HG03442 (cell line): Measurements from ENCODE around the gene GSTCD.
"Not testable (repeated sequence)": the region's sequence is repeated elsewhere in the genome, so short reads cannot be mapped to it uniquely, and the experiment has no call there.

Source experiments
- ATAC-seq: cut with Tn5 transposase; IDR thresholded peaks from one replicate; pipeline ENCODE4 v1.9.1; 2021; ENCODE audit warnings: mild to moderate bottlenecking, moderate library complexity; ENCODE audit not compliant: unreplicated experiment

Gene GSTCD

DNA sequence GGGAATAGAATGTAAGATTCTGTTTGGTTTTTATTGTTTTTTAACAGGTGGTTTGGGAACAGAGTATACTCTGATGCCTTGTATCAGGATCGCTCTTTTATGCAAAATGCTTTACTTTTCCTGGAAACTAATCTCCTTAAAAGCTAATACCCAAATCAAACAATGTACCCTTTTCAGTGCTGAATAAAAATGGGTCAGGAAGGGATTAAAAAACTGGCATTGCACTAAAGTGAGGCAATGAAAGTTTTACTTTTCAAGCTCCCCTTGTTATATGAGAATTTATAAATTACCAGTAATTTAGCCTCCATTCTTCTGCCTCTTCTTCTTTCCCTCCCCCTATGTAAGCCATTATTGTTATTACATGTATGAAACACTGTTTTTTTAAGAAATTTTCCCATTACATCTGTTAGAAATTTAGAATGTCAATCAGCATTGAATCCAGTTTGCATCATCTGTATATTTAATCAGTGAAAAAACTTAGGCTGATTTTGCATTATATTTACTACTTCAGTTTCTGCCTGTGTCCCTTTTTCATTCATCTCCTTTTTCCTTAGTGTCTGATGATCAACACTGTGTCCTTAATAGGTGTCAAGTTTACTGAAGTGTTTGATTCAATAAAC lies 97.0 kb downstream of the GSTCD start:
- no peak for ATAC-seq

DNA sequence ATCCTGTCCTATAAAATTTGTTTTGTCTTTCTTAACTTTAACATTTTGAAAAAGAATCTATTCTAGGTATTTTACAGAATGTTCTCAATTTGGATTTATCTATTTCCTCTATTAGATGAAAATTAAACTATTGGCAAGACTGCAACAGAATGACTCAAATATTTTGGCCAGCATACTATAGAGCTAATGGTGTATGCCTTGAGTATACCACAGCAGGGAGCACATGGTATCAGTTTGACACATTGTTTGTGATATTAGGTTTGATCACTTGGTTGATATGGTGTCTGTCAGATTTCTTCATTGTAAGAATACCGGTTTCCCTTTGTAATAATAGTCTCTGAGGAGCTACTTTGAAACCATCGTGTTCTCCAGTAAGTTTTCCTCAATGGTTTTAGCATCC lies 98.9 kb downstream of the GSTCD start:
- no peak for ATAC-seq

DNA sequence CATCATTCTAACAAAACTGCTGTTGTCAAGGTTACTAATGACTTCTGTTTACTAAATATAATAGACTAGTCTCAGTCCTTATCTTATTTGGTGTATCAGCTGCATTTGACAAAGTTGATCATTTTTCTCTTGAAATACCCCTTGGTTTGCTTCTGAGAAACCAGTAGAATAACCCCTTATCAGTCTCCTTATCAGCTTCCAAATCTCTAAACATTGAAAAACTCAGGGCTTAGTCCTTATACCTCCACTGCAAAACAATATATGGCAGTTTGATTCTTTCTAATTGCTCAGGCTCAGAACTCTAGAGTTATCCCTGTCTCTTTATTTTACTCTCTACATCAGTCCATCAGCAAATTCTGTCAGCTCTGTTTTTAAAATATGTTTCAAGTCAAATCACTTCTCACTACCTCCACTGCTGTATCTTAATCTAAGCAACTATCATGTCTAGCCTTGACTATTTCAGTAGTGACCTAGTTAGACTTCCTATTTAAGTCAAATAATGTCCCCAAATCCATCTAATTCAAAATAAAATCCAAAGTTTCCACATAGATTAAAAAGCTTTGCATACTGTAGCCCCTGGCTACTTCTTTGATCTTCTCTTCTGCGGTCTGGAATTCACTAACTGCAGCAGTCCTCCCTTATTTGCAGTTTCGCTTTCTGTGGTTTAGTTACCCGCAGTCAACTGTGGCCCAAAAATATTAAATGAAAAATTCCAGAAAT lies 99.6 kb downstream of the GSTCD start:
- no peak for ATAC-seq

DNA sequence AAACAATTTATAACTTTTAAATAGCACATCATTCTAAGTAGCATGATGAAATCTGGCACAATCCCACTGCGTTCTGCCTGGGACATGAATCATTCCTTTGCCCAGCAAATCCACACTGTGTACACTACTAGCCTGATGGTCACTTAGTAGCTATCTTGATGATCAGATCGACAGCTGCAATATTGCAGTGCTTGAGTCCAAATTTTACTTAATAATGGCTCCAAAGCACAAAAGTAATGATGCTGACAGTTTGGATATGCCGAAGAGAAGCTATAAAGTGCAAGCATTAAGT lies 100.1 kb downstream of the GSTCD start:
- ATAC-seq, result no peak

DNA sequence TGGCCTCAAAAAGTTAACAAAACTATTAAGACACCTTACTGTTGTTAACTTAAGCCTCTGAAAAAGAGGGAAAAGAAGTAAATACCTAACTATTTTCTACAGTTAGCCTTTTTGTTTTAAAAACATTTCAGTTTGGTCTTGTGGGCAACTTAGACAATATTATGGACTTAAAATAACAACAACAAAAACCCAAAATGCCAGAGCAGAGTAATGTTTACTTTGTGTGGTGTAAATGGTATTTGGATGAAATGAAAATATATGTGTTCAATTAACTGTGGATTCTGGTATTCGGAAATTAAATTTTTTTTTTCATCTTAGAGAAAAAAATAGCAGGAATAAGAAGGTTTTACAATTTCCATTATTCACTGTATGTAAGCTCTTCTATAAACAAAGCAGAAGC lies 107.1 kb downstream of the GSTCD start:
- ATAC-seq, result no peak

DNA sequence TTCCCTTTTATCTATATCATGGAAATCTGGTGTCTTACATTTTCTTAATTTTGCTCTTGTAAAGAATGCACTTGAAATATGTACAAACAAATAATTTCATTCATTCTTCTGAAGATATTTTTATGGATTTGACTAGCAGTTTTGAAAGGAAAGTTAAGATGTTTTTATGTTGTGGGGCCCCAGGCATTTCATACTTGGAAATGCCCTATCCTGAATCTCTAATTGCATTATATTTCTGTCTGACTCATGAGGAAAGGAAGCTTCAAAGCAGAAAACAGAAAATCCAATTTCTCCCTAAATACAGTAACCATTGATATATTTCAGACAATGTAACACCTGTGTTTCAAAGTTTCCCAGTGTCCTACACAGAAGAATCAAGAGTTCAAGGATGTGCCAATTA lies 113.5 kb downstream of the GSTCD start:
- ATAC-seq, result no peak

DNA sequence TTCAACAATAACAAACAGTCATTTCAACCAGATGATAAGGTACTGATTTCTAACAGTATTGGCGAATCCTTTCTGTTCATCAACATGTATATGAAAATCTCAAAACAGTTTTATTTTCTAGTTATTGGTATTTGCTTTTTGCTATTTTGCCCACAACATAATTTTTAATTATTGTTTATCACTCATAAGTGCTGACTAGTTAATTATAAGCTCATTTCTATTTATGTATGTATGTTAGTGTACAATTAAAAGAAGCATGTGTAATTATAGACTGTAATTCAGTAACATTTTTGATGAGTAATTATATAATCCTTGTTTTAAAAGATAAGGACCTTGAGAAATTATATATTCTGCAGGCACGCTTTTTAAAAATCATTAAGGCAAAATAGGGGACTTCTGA lies 119.5 kb downstream of the GSTCD start:
- ATAC-seq, result no peak

DNA sequence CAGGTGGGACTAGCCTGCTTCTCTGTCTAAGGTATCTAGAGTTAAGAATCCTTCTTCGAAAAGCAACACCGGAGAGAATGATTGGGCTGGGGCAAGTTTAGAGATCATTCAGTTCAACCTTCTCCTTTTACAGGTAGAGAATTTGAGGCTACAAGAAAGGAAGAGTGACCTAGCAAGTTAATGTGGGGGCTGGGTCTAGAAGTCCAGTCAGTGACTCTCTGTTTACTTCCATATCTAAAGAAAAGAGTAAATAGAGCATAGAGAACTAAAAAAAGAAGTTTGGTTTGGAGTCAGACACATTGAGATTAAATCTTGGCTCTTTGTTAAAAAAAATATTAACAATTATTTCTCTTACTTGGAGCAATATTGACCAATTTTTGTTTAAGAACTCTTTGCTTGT lies 122.6 kb downstream of the GSTCD start:
- ATAC-seq, result no peak

DNA sequence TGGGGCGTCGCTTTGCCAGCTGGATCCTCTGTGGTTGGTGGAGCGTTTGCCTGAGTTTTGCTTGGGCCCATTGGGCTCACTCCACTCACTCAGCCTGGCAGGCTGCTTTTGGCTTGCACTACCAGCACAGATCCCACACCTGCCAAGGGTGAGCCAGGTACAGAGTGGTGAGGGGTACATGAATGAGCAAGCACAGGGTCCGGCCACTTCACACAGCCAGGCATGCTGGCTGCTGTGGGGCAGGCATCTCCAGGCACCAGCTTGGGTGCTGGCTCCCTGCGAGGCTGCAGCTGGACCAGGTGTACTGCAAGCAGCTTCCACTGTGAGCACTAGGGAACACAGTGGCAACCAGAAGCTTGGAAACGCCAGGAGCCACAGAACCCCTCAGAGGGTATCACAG lies 126.6 kb downstream of the GSTCD start:
- no peak for ATAC-seq

DNA sequence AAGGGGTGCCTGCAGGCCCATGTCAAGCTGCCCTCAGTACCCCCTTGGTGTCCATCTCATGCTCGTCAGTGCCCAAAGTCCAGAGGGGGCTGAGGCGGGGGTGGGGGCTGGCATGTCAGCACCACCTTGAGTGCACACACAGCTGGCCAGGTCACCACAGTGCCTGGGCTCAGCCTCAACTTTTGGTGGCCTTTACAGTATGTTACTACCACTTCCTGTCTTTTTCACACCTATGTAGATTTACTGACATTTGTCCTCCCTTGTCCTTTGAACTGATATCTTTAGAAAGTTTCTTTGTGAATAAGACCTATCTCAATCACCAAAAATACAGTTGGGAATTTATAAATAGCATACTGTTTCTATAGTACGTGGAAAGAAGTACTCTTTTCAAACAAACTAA lies 128.0 kb downstream of the GSTCD start:
- no peak for ATAC-seq

DNA sequence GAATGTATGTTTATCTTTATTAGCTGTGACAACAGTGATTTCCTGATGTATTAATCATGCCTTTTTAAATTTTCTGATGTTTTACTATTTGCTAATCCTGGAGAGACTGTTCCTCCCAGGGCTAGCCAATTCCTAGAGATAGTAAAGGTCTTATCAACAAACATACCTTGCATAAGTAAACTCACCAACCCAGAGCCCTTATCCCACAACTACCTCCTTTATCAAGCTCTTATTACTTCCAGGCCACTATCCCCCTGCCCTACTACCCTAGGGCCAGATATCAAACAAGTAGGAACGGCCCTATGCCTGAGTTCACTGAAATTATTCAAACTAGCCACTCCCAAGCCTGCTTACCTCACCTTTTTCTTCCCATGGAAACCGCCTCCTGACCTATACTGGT lies 128.5 kb downstream of the GSTCD start:
- no peak for ATAC-seq

DNA sequence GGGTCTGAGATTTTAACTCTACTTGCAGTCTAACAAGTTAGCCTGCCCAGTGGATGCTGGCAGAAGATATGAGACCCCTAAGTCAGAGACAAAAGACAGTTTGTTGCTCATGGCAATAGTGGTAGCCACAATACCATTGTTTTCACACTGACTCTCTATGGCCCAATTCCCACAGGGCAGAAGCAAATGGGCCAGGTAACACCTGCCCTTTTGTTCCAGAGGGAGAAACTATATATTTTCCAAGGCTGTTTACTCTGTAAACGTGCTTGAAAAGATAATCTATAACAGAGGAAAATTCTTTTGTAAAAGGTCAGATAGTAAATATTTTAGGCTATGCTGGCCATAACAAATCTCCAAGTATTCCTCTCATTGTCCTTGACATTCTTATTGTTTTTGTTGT lies 129.5 kb downstream of the GSTCD start:
- no peak for ATAC-seq

DNA sequence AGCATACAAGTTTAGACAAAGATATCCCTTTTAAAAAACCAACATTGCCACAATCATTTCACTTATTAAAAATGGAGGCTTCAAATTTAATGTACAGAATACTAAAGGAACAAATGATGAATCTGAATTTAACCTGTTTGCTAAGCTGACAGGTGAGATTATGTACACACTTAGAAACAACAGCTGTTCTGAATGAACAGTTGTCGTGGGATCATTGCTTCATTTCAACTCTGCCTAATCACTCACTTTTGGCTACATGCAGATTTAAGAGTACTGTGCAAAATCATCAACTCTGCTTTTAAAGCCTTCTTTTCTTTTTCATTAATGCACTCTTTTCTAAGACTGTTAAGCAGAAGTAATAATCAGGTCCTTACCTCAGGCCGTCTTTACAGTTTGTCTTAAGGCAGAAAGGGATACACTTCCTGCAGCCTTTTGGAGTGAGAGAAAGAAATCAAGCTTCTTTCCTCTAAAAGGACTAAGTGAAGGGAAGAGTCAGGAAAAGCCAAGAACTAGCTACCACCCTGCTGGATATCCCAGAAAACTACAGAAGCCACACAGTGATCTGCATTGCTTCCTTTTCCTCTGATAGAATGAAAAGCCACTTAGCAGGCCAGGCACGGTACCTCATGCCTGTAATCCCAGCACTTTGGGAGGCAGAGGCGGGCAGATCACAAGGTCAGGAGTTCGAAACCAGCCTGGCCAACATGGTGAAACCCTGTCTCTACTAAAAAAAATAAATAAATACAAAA lies 132.0 kb downstream of the GSTCD start:
- no peak for ATAC-seq

DNA sequence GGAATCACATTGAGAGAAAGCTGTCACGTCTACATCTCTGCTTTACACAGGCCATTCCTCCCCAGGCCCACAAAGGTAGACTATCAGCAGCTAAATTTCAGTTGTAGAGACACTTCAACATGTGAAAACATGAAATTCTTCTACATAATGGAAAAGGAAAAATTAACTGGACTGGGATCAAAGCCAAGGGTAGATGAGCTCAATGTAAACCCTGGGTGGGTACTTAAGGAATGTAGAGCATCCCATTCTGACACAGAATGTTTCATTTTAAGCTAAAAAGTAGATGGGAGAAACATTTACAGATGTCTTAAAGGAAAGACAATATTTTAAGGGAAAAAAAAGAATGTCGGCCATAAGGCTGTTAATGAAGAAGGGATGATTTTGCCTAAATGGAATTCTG lies 135.4 kb downstream of the GSTCD start:
- no peak for ATAC-seq

DNA sequence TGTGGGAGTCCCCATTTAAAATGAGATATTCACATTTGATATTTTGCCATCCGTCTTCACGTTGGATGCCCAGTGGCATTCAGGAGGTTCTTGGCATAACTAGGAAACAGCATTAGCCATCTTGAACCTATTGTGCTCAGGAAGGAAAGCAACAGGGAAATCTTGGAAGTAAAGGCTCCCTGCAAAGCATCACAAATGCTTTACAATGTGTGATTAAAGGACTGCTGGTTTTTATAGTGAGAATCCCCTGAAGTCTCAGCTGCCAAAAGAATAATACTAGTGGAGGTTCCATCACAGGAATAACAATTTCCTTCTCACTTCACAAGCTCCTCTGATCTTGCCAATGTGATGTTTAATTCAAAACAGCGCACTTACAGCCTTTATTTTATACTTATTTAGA lies 137.0 kb downstream of the GSTCD start:
- no peak for ATAC-seq

DNA sequence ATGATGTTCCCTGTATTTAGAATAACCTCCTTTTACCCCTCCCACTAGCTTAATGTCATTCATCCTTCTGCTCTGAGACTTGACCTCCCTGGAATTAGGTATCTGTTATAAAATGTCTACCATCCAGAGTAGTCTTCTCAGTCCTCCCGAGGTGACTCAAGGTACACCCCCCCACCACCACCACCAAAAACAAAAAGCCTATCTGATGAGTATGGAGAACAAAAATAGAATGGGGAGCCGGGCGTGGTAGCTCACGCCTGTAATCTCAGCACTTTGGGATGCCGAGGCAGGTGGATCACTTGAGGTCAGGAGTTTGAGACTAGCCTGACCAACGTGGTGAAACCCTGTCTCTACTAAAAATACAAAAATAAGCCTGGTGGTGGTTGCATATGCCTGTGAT lies 139.8 kb downstream of the GSTCD start:
- ATAC-seq, result not testable (repeated sequence)

DNA sequence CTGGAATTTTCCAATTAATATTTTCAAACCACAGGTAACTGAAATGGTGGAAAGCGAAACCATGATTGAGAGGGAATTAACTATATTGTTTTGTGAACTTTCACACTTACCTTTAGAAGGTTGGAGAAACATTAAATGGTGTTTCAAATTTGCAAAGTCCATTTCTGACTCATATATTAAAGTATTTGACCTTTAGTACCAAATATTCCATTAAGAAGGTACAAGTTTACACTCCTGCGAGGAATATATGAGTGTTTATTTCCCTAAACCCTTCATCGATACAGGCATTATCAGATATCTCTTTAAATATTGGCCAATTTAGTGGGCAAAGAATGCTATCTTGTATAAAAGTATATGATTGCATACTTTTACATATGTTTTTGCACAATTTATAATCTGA lies 142.6 kb downstream of the GSTCD start:
- no peak for ATAC-seq

DNA sequence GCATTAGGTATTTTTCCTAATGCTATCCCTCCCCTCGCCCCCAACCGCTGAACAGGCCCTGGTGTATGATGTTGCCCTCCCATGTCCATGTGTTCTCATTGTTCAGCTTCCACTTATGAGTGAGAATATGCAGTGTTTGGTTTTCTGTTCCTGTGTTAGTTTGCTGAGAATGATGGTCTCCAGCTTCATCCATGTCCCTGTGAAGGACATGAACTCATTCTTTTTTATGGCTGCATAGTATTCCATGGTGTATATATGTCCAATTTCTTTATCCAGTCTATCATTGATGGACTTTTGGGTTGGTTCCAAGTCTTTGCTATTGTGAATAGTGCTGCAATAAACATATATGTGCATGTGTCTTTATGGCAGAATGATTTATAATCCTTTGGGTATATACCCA lies 143.6 kb downstream of the GSTCD start:
- ATAC-seq, result not testable (repeated sequence)

DNA sequence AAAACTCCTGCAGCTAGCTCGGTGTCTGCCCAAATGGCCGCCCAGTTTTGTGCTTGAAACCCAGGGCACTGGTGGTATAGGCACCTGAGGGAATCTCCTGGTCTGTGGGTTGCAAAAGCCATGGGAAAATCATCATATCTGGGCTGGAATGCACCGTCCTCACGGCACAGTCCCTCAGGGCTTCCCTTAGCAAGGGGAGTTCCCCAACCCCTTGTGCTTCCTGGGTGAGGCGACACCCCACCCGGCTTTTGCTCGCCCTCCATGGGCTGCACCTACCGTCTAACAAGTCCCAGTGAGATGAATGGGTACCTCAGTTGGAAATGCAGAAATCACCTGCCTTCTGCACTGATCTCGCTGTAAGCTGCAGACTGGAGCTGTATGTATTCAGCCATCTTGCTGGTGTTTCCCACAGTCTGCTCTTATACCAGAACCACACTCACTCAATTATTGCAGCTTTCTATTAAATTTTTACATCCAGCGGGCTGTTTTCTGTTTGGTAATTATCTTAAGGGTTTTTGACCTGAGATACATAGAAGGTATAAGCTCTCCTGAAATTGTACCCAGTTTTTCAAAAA lies 150.0 kb downstream of the GSTCD start:
- ATAC-seq, result no peak

DNA sequence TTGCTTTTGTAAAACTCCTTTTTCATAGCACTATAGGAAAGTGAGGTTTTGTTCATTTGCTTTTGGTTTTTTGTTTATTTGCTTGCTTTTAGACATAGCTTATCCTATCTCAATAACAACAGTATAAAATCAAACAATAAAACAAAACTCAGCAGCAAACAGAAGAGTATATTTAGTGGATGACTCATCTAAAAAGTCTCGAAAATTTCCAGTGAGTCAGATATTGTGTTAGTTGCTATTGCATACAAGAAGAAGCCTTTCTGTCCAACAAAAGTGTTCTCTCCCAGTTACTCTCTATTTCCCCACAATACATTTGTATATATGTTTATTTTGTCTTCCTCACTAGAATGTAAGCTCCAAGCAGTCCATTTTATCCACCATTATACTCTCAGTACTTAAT lies 150.6 kb downstream of the GSTCD start:
- ATAC-seq, result peak; percentile 60

DNA sequence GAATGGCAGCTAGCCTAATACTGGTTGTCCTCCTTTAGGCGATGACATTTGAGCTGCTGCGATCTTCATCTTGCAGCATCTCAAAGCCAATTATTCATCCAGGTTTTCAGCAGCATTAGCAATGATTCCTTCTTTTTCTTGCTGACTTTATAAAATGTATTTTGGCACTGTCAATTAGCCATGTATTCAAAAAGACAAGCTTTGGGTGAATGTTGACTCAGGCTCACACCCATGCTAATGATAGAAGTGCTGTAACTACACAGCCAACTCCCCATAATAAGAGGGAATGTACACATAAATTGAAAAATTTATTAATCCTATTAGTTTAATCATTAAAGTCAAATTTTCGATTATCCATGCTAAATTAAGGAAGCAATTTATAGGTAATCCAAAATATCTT lies 162.4 kb downstream of the GSTCD start:
- ATAC-seq, result no peak

DNA sequence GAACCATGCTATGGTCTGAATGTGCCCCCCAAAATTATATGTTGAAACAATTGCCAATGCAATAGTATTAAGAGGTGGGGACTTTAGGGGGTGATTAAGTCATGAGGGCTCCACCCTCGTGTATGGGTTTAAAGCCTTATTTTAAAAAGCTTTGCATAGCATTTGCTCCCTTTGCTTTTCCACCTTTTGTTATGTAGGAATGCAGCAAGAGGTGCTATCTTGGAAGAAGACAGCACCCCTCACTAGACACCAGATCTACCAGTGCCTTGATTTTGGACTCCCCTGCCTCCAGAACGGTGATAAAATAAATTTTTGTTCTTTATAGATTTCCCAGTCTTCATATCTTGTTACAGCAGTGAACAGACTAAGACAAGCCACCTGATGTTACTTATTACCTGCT lies 163.4 kb downstream of the GSTCD start:
- no peak for ATAC-seq
